Activated naive CD4-positive, alpha-beta T cell treated with anti-CD3 and anti-CD28 coated beads, Interleukin-2, amount 50 U/mL, for 24 hours (primary cell): ENCODE measurements around the gene PTBP1.
A peak's percentile ranks its signal among the peaks of the same experiment; 100 is the strongest.

ENCODE experiments used
- H3K27ac Mint-ChIP-seq: one replicate; pipeline ENCODE4 v1.8.0; 2021; ENCODE audit warnings: mild to moderate bottlenecking, mixed read lengths
- H3K27me3 Mint-ChIP-seq: one replicate; pipeline ENCODE4 v1.8.0; 2021; ENCODE audit warnings: mixed read lengths
- H3K36me3 Mint-ChIP-seq: one replicate; pipeline ENCODE4 v1.8.0; 2021; ENCODE audit warnings: mixed read lengths
- H3K4me1 Mint-ChIP-seq: one replicate; pipeline ENCODE4 v1.8.0; 2021; ENCODE audit warnings: mixed read lengths
- H3K4me3 Mint-ChIP-seq: one replicate; pipeline ENCODE4 v1.8.0; 2021; ENCODE audit warnings: mild to moderate bottlenecking, mixed read lengths
- H3K9me3 Mint-ChIP-seq: one replicate; pipeline ENCODE4 v1.8.0; 2021; ENCODE audit warnings: mixed read lengths

Gene PTBP1

GRCh38 chr19:796692-797527, at the start of gene PTBP1:
Gene PTBP1 (plus strand): TSS chr19:797452. CDS start chr19:797498, 46 bp downstream.
- no peaks in the 10 kb centered on the region for H3K27me3 Mint-ChIP-seq
- H3K4me1 Mint-ChIP-seq = peaks cover 27% of the 10 kb centered on the region
- no peaks in the 10 kb centered on the region for H3K9me3 Mint-ChIP-seq
- H3K27ac Mint-ChIP-seq = peak within 1 kb of the TSS; percentile 96
- H3K36me3 Mint-ChIP-seq = peaks cover 11% of the 10 kb centered on the region
- H3K4me3 Mint-ChIP-seq = peak within 1 kb of the TSS; percentile 98

GRCh38 chr19:748274-748598, 49.0 kb upstream of the PTBP1 start:
- Mint-ChIP-seq H3K9me3 (no peaks in the 10 kb centered on the region), H3K4me1 (no peaks in the 10 kb centered on the region), H3K27ac (no peak overlapping the region)

GRCh38 chr19:749811-750210, 47.4 kb upstream of the PTBP1 start:
- no peaks in the 10 kb centered on the region for H3K27me3 Mint-ChIP-seq
- no peaks in the 10 kb centered on the region for H3K36me3 Mint-ChIP-seq
- H3K27ac Mint-ChIP-seq = no peak overlapping the region
- H3K4me3 Mint-ChIP-seq = no peak overlapping the region
- H3K4me1 Mint-ChIP-seq = no peaks in the 10 kb centered on the region
- no peaks in the 10 kb centered on the region for H3K9me3 Mint-ChIP-seq

More at GRCh38 chr19:748274-748598, 49.0 kb upstream of the PTBP1 start:
- Mint-ChIP-seq H3K4me3 (no peak overlapping the region), H3K27me3 (no peaks in the 10 kb centered on the region), H3K36me3 (no peaks in the 10 kb centered on the region)

GRCh38 chr19:750640-751423, 46.4 kb upstream of the PTBP1 start, which contains the start of gene MISP:
Gene MISP (plus strand): TSS chr19:751112. CDS start chr19:756947, 5,835 bp downstream.
- Mint-ChIP-seq H3K9me3 (no peaks in the 10 kb centered on the region), H3K27me3 (no peaks in the 10 kb centered on the region), H3K27ac (no peak within 1 kb of the TSS), H3K4me3 (no peak within 1 kb of the TSS), H3K36me3 (no peaks in the 10 kb centered on the region), H3K4me1 (no peaks in the 10 kb centered on the region)

- Mint-ChIP-seq H3K4me1 (no peaks in the 10 kb centered on the region), H3K9me3 (no peaks in the 10 kb centered on the region), H3K27ac (no peak overlapping the region), H3K4me3 (no peak overlapping the region), H3K27me3 (no peaks in the 10 kb centered on the region), H3K36me3 (no peaks in the 10 kb centered on the region)
These were observed 45.5 kb upstream of the PTBP1 start for GRCh38 chr19:751501-752341.

GRCh38 chr19:752652-753517, 44.4 kb upstream of the PTBP1 start:
- Mint-ChIP-seq H3K4me1 (no peaks in the 10 kb centered on the region), H3K4me3 (no peak overlapping the region), H3K27me3 (no peaks in the 10 kb centered on the region), H3K36me3 (no peaks in the 10 kb centered on the region), H3K9me3 (no peaks in the 10 kb centered on the region), H3K27ac (no peak overlapping the region)

- no peaks in the 10 kb centered on the region for H3K36me3 Mint-ChIP-seq
- no peaks in the 10 kb centered on the region for H3K9me3 Mint-ChIP-seq
- no peaks in the 10 kb centered on the region for H3K27me3 Mint-ChIP-seq
- H3K4me3 Mint-ChIP-seq = no peak overlapping the region
- H3K4me1 Mint-ChIP-seq = no peaks in the 10 kb centered on the region
- H3K27ac Mint-ChIP-seq = no peak overlapping the region
These were observed 42.7 kb upstream of the PTBP1 start for GRCh38 chr19:754530-754929.

GRCh38 chr19:755063-755462, 42.2 kb upstream of the PTBP1 start:
- no peak overlapping the region for H3K27ac Mint-ChIP-seq
- no peaks in the 10 kb centered on the region for H3K36me3 Mint-ChIP-seq
- no peaks in the 10 kb centered on the region for H3K9me3 Mint-ChIP-seq
- H3K27me3 Mint-ChIP-seq = no peaks in the 10 kb centered on the region
- H3K4me1 Mint-ChIP-seq = no peaks in the 10 kb centered on the region
- H3K4me3 Mint-ChIP-seq = no peak overlapping the region

GRCh38 chr19:756236-756635, 41.0 kb upstream of the PTBP1 start:
- H3K9me3 Mint-ChIP-seq = no peaks in the 10 kb centered on the region
- H3K4me3 Mint-ChIP-seq = no peak overlapping the region
- no peaks in the 10 kb centered on the region for H3K36me3 Mint-ChIP-seq
- H3K27me3 Mint-ChIP-seq = no peaks in the 10 kb centered on the region
- no peaks in the 10 kb centered on the region for H3K4me1 Mint-ChIP-seq
- no peak overlapping the region for H3K27ac Mint-ChIP-seq

GRCh38 chr19:756821-757688, 40.2 kb upstream of the PTBP1 start:
- Mint-ChIP-seq H3K4me1 (no peaks in the 10 kb centered on the region), H3K27me3 (no peaks in the 10 kb centered on the region), H3K4me3 (no peak overlapping the region), H3K27ac (no peak overlapping the region), H3K9me3 (no peaks in the 10 kb centered on the region), H3K36me3 (no peaks in the 10 kb centered on the region)

- H3K4me3 Mint-ChIP-seq = no peak overlapping the region
- no peaks in the 10 kb centered on the region for H3K36me3 Mint-ChIP-seq
These were observed 39.2 kb upstream of the PTBP1 start for GRCh38 chr19:757811-758668.

GRCh38 chr19:763181-763580, 34.1 kb upstream of the PTBP1 start:
- Mint-ChIP-seq H3K36me3 (no peaks in the 10 kb centered on the region), H3K9me3 (no peaks in the 10 kb centered on the region), H3K27me3 (no peaks in the 10 kb centered on the region), H3K4me1 (no peaks in the 10 kb centered on the region), H3K4me3 (no peak overlapping the region), H3K27ac (no peak overlapping the region)

More at GRCh38 chr19:757811-758668, 39.2 kb upstream of the PTBP1 start:
- no peaks in the 10 kb centered on the region for H3K4me1 Mint-ChIP-seq
- no peaks in the 10 kb centered on the region for H3K9me3 Mint-ChIP-seq
- H3K27me3 Mint-ChIP-seq = no peaks in the 10 kb centered on the region
- H3K27ac Mint-ChIP-seq = no peak overlapping the region

- Mint-ChIP-seq H3K27ac (no peak overlapping the region), H3K27me3 (no peaks in the 10 kb centered on the region), H3K36me3 (no peaks in the 10 kb centered on the region), H3K4me1 (no peaks in the 10 kb centered on the region), H3K4me3 (no peak overlapping the region), H3K9me3 (no peaks in the 10 kb centered on the region)
These were observed 33.4 kb upstream of the PTBP1 start for GRCh38 chr19:763869-764268.
